K562 (cell line): Measurements from ENCODE around the gene NUPR1. TPM values are rescaled to one million over a fixed set of nuclear protein-coding genes. Genes with fewer than 3 reads are reported as not detected.

Source experiments
- ATAC-seq: fragments of 200-7000 bp; cut with Tn5 transposase; 3 replicates; pipeline ENCODE4 v1.9.1; 2020; ENCODE audit warnings: moderate library complexity
- BruUV-seq: library from RNA; stranded (reverse); fragments of 400-500 nt; replicated peaks from 2 replicates; lab custom pipeline; 2021; lab: Mats Ljungman, UMichigan
- CTCF ChIA-PET: fragments of 300-600 bp; formaldehyde crosslinking; extraction: SDS; loops from one replicate; lab custom pipeline; 2021; ENCODE audit warnings: low intra/inter-chr PET ratio; lab: Yijun Ruan, JAX
- POLR2A ChIA-PET: fragments of 300-600, 350-650 bp; sonication (Branson Sonifier 250); formaldehyde crosslinking; extraction: SDS; loops from one replicate; lab custom pipeline; 2021; ENCODE audit warnings: antibody characterized with exemption, inconsistent platforms; lab: Yijun Ruan, JAX
- DNase-seq, 4 experiments: peaks; one replicate each; pipeline versions ENCODE4 v3.0.0 to v3.0.0-alpha.2; 2011 to 2018; ENCODE audit warnings: low spot score in 3 of 4, mixed read lengths in 3 of 4; ENCODE audit errors: extremely low read depth in 1 of 4
- FAIRE-seq: peaks from 2 replicates; lab custom pipeline; 2011; peaks lifted over from hg19 to GRCh38; lab: Jason Lieb, UNC
- H2AFZ ChIP-seq: 2 replicates; pipeline ENCODE4 v1.6.0; 2011; ENCODE audit warnings: low read depth, low read length, control low read depth, inconsistent platforms
- H3K27ac ChIP-seq: fragments of 200-600 bp; 3 replicates; pipeline ENCODE4 v1.8.0; 2011; ENCODE audit warnings: low read depth, mild to moderate bottlenecking, control low read depth, inconsistent platforms, low read length, moderate library complexity, mixed read lengths; ENCODE audit errors: extremely low read depth
- H3K27me3 ChIP-seq, 2 experiments: fragments of 300-600 bp in 1 of 2; 2 replicates in 1 of 2; 3 replicates in 1 of 2; pipeline versions ENCODE4 v1.6.0 to v1.8.0; 2011; ENCODE audit warnings: inconsistent platforms in 2 of 2, low read length in 2 of 2, mild to moderate bottlenecking in 1 of 2, mixed read lengths in 1 of 2, moderate library complexity in 1 of 2; ENCODE audit not compliant: control insufficient read depth in 2 of 2, insufficient read depth in 2 of 2
- H3K36me3 ChIP-seq: fragments of 300-600 bp; 3 replicates; pipeline ENCODE4 v1.8.0; 2011; ENCODE audit warnings: mild to moderate bottlenecking, low read length, inconsistent platforms; ENCODE audit not compliant: control insufficient read depth, insufficient read depth
- H3K4me1 ChIP-seq, 2 experiments: fragments of 200-600 bp in 1 of 2; replicated peaks in 1 of 2; 2 replicates in 1 of 2; 3 replicates in 1 of 2; pipeline versions ENCODE4 v1.5.1 to v1.8.0; 2011; ENCODE audit warnings: inconsistent platforms in 2 of 2, low read length in 2 of 2, mild to moderate bottlenecking in 1 of 2, mixed read lengths in 1 of 2, moderate library complexity in 1 of 2; ENCODE audit not compliant: control insufficient read depth in 2 of 2, insufficient read depth in 2 of 2
- H3K4me2 ChIP-seq: 2 replicates; pipeline ENCODE4 v1.6.1; 2011; ENCODE audit warnings: low read length, control low read depth, inconsistent platforms, mixed read lengths; ENCODE audit not compliant: insufficient read depth
- H3K4me3 ChIP-seq: fragments of 200-600 bp; sonication (generic), shearing (Covaris generic); 2 replicates; pipeline ENCODE4 v1.5.1; 2016; ENCODE audit warnings: control low read depth, inconsistent platforms
- H3K79me2 ChIP-seq: fragments of 200-600 bp; 3 replicates; pipeline ENCODE4 v1.8.0; 2011; ENCODE audit warnings: low read length, inconsistent platforms; ENCODE audit not compliant: control insufficient read depth, insufficient read depth
- H3K9ac ChIP-seq, 2 experiments: 2 replicates each; pipeline versions ENCODE4 v1.6.0 to v1.6.1; 2011; ENCODE audit warnings: low read depth in 2 of 2, low read length in 2 of 2, control low read depth in 1 of 2, inconsistent platforms in 1 of 2, mild to moderate bottlenecking in 1 of 2, mixed read lengths in 1 of 2; ENCODE audit not compliant: insufficient read depth in 1 of 2
- H3K9me1 ChIP-seq: one replicate; pipeline ENCODE4 v1.6.0; 2011; ENCODE audit warnings: inconsistent platforms, mild to moderate bottlenecking, low read length, moderate library complexity; ENCODE audit not compliant: control insufficient read depth, insufficient read depth
- H3K9me3 ChIP-seq: replicated peaks from 2 replicates; pipeline ENCODE4 v1.5.1; 2011; ENCODE audit warnings: low read depth, low read length, inconsistent platforms; ENCODE audit not compliant: control insufficient read depth, insufficient read depth
- H4K20me1 ChIP-seq: replicated peaks from 2 replicates; pipeline ENCODE4 v1.6.1; 2011; ENCODE audit warnings: low read length, inconsistent platforms, mixed read lengths; ENCODE audit not compliant: control insufficient read depth, insufficient read depth
- HDAC1 ChIP-seq, 2 experiments: fragments of 450-650 bp; IDR thresholded peaks; 2 replicates each; pipeline ENCODE4 v1.6.1; 2016 to 2017; ENCODE audit warnings: inconsistent platforms in 1 of 2, mild to moderate bottlenecking in 1 of 2, moderate library complexity in 1 of 2
- KAT7 ChIP-seq: sonication (generic); formaldehyde crosslinking; IDR thresholded peaks from 2 replicates; pipeline ENCODE4 v1.8.0; 2022; ENCODE audit warnings: missing genetic modification reagents, mild to moderate bottlenecking, borderline replicate concordance
- PHB2 ChIP-seq: fragments of 450-650 bp; IDR thresholded peaks from 2 replicates; pipeline ENCODE4 v1.6.1; 2017; ENCODE audit warnings: low read depth
- ZNF121 ChIP-seq: sonication (generic); formaldehyde crosslinking; conservative IDR thresholded peaks from 2 replicates; pipeline ENCODE4 v1.8.0; 2022; ENCODE audit warnings: missing genetic modification reagents
- ZNF583 ChIP-seq: fragments of 250-450 bp; sonication (Bioruptor Pico); IDR thresholded peaks from 2 replicates; pipeline ENCODE4 v1.4.0; 2020
- ZNF586 ChIP-seq: fragments of 450-650 bp; formaldehyde crosslinking; conservative IDR thresholded peaks from 2 replicates; pipeline ENCODE4 v1.4.0; 2020; ENCODE audit warnings: mild to moderate bottlenecking, moderate library complexity
- ZNF609 ChIP-seq: sonication (generic); formaldehyde crosslinking; IDR thresholded peaks from 2 replicates; pipeline ENCODE4 v1.8.1; 2023; ENCODE audit warnings: missing genetic modification reagents, mild to moderate bottlenecking, borderline replicate concordance
- ZNF75A ChIP-seq: fragments of 450-650 bp; formaldehyde crosslinking; IDR thresholded peaks from 2 replicates; pipeline ENCODE4 v1.4.0; 2020; ENCODE audit warnings: mild to moderate bottlenecking
- WGBS: fragments of 100-300 bp; shearing (Covaris generic); methylation state at CpG from one replicate; pipeline ENCODE4 v1.1.6; 2016; ENCODE audit warnings: low coverage, mixed read lengths; ENCODE audit not compliant: insufficient coverage; ENCODE audit errors: missing lambda C conversion rate; 5-methylcytosine and 5-hydroxymethylcytosine counted together
- in situ Hi-C: fragments of 300-500 bp; cut with MboI; formaldehyde crosslinking; loops from 4 replicates; pipeline ENCODE4 v1.15.0; 2018; ENCODE audit warnings: inconsistent platforms, mixed read lengths
- intact Hi-C: fragments of 100-400 bp; cut with micrococcal nuclease; formaldehyde crosslinking; loops from 2 replicates; pipeline ENCODE4 v1.14.2; 2022
- polyA plus RNA-seq, 8 experiments: library from polyadenylated mRNA; depleted of rRNA in 4 of 8; stranded (reverse) in 5 of 8; unstranded in 3 of 8; fragments of >200 nt; fragmentation: Nextera tagmentation in 2 of 8; fragmentation: Illumina TruSeq in 1 of 8; extraction: Ambion mirVana in 2 of 8; extraction: Trizol in 1 of 8; gene quantifications; 2 replicates each; pipeline versions ENCODE4 v1.2.1 to v1.2.3, GENCODE V29; 2011 to 2014; ENCODE audit warnings: inconsistent platforms in 1 of 8, missing spikeins in 1 of 8
- total RNA-seq, 7 experiments: library from RNA; depleted of rRNA in 6 of 7; stranded (reverse); fragments of >200 nt in 6 of 7; fragmentation: Illumina TruSeq in 2 of 7; extraction: Trizol in 2 of 7; gene quantifications; 2 replicates each; pipeline versions ENCODE4 v1.2.1 to v1.2.3, GENCODE V29; 2011 to 2021; ENCODE audit warnings: low replicate concordance in 1 of 7

Gene NUPR1
- total and polyA plus RNA-seq, 9 of the 15 experiments (the other 6 are each of a cell fraction or from before 2014, with no cell fraction given), result 0.07 to 1.5 (median 0.27) TPM

GRCh38 chr16:28498666-28499381 lies 40.0 kb downstream of the NUPR1 start:
- intact Hi-C loops (no loop called here), in situ Hi-C loops (loop anchor here (25.0 kb wide), 1 partner anchor 1713 kb away; no protein-coding TSS in a partner anchor)
- FAIRE-seq, result no peak
- Histone ChIP-seq H3K79me2 (no peaks in the 10 kb centered on the region; the same call in 2 of the 3 replicates), H3K27ac (no peak overlapping the region), H3K4me3 (no peak overlapping the region), H3K9ac (no peak overlapping the region), H3K4me2 (no peak overlapping the region), H3K36me3 (no peaks in the 10 kb centered on the region), H2AFZ (no peak overlapping the region), H3K9me3 (no peaks in the 10 kb centered on the region), H3K27me3 (peaks cover 0 to 11% of the 10 kb centered on the region in 2 experiments; a peak in 2 of 5 replicates), H4K20me1 (no peaks in the 10 kb centered on the region), H3K9me1 (no peaks in the 10 kb centered on the region), H3K4me1 (peaks cover 12 to 58% of the 10 kb centered on the region in 2 experiments; a peak in 4 of 5 replicates)
- ChIA-PET CTCF (no interaction called here), POLR2A (interaction anchor here (1.1 kb wide), 1 partner anchor 13 kb away, joined by 4 read pairs; no protein-coding TSS in a partner anchor)
- no peak for ATAC-seq
- 54% methylated on average over 15 of the region's 15 CpGs for WGBS
- no peak for DNase-seq
- BruUV-seq, result no TSS peak
- no peak for TF ChIP-seq HDAC1 (IDR thresholded peaks at IDR 0.05)
- TF ChIP-seq ZNF583 (CRISPR knock-in tag), result no peak
- TF ChIP-seq ZNF75A (CRISPR knock-in tag), result no peak
- peak; percentile 87 for TF ChIP-seq ZNF121 (CRISPR knock-in tag)
- TF ChIP-seq ZNF586 (CRISPR knock-in tag), result no peak
- TF ChIP-seq PHB2, result no peak
- TF ChIP-seq KAT7 (CRISPR knock-in tag), result no peak
- no peak for TF ChIP-seq ZNF609 (CRISPR knock-in tag)
